ENCODE results near the gene FOXI1. TPM values are rescaled to one million over a fixed set of nuclear protein-coding genes. Genes with fewer than 3 reads are reported as not detected.

Gene FOXI1
- polyA plus RNA-seq, 3 donors = not detected

DNA sequence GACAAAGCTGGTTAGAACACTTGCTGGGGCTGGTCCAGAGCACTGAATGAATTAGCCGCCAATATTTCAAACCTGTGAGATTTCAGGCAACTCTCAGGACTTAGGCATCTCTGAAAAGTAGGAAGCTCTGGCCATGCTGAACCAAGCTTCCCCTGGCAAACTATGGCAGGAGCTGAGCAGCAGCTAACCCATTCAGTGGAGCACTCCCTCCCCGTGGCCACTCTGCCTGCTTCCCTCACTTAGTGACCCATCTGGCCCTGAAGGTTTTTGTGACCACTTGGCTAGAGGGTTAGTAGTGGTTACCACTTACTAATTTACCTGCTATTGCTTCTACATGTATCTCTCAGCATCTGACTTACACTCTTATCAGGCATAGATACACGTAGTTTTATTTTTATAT is 25.5 kb downstream of the FOXI1 start:
- Histone ChIP-seq H3K4me1 (ENCODE audit: control insufficient read depth in 1 of 2, insufficient read depth in 2 of 2, low read length in 2 of 2) (no peaks in the 10 kb centered on the region), H2AFZ (ENCODE audit: insufficient read depth, low read depth, low read length, poor library complexity, severe bottlenecking) (no peak overlapping the region), H4K20me1 (ENCODE audit: insufficient read depth, low read length) (no peaks in the 10 kb centered on the region), H3K27ac (ENCODE audit: low read depth in 1 of 2, low read length in 2 of 2) (no peak overlapping the region), H3K36me3 (replicated peaks in 1 of 2; ENCODE audit: control insufficient read depth in 1 of 2, insufficient read depth in 2 of 2, low read length in 2 of 2) (no peaks in the 10 kb centered on the region), H3K4me2 (replicated peaks; ENCODE audit: extremely low read depth, low read length, poor library complexity, severe bottlenecking) (no peak overlapping the region), H3K9me3 (replicated peaks in 1 of 2; ENCODE audit: control insufficient read depth in 1 of 2, insufficient read depth in 1 of 2, low read length in 2 of 2) (peaks cover 0 to 6% of the 10 kb centered on the region in 2 donors), H3K27me3 (ENCODE audit: control insufficient read depth in 2 of 2, insufficient read depth in 2 of 2, low read length in 2 of 2) (no peaks in the 10 kb centered on the region), H3K9ac (ENCODE audit: insufficient read depth, low read length, poor library complexity, severe bottlenecking) (no peak overlapping the region), H3K4me3 (replicated peaks in 1 of 3; ENCODE audit: low read depth in 2 of 3, low read length in 3 of 3) (no peak overlapping the region), H3K79me2 (ENCODE audit: insufficient read depth, low read length) (no peaks in the 10 kb centered on the region)
- no peak for DNase-seq
- WGBS (ENCODE audit: insufficient coverage) = 100% methylated on average over 1 of the region's 3 CpGs
- Mint-ChIP-seq H3K9me3 (peaks cover 9 to 23% (median 15%) of the 10 kb centered on the region in 7 donors), H3K36me3 (no peaks in the 10 kb centered on the region), H3K4me1 (peaks cover 8% of the 10 kb centered on the region), H3K27ac (no peak overlapping the region), H3K4me3 (no peak overlapping the region), H3K27me3 (ENCODE audit: low read depth in 3 of 3) (peaks cover 4 to 8% (median 5%) of the 10 kb centered on the region in 3 donors)
- intact Hi-C loops (cut with micrococcal nuclease) = loop anchor here in 1 of 2 donors (10.0 kb wide), 1 partner anchor 784 kb away; no protein-coding TSS in a partner anchor
- TF ChIP-seq, protein P1, sequence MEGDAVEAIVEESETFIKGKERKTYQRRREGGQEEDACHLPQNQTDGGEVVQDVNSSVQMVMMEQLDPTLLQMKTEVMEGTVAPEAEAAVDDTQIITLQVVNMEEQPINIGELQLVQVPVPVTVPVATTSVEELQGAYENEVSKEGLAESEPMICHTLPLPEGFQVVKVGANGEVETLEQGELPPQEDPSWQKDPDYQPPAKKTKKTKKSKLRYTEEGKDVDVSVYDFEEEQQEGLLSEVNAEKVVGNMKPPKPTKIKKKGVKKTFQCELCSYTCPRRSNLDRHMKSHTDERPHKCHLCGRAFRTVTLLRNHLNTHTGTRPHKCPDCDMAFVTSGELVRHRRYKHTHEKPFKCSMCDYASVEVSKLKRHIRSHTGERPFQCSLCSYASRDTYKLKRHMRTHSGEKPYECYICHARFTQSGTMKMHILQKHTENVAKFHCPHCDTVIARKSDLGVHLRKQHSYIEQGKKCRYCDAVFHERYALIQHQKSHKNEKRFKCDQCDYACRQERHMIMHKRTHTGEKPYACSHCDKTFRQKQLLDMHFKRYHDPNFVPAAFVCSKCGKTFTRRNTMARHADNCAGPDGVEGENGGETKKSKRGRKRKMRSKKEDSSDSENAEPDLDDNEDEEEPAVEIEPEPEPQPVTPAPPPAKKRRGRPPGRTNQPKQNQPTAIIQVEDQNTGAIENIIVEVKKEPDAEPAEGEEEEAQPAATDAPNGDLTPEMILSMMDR (IDR thresholded peaks at IDR 0.05) = no peak

DNA sequence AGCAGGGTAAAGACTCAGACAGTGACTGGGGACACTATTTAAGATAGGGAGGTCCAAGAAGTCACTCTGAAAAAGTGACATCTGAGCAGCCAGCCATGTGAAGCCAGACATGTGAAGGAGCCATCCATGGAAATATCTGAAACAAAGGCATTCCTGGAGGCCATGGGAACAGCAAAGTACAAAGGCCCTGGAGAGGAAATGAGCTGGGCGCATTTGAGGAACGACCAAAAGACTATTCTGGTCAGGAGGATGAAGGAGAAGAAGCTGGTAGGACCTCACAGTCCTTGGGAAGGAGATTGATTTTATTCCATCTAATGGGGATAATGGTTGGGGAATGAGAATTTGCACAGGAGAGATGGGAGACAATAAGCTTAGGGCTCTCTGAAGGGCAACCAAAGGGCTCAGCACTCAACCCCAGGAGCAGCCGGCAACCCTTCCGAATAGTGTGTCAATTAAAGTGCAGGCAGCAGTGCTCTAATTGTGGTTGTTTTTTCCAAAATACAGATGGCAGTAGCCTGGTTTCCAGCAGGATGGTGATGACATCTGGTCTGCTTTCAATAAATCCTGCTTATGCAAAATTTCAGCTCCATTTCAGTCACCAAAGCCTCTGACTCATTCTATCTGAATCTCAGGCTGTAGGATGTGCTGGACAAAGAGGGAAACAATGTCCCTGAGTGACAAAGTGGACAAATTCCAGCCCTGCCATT is 26.7 kb downstream of the FOXI1 start:
- WGBS (ENCODE audit: insufficient coverage) = 65% methylated on average over 2 of the region's 4 CpGs
- Histone ChIP-seq H3K36me3 (replicated peaks in 1 of 2; ENCODE audit: control insufficient read depth in 1 of 2, insufficient read depth in 2 of 2, low read length in 2 of 2) (no peaks in the 10 kb centered on the region), H3K9ac (ENCODE audit: insufficient read depth, low read length, poor library complexity, severe bottlenecking) (no peak overlapping the region), H3K9me3 (replicated peaks in 1 of 2; ENCODE audit: control insufficient read depth in 1 of 2, insufficient read depth in 1 of 2, low read length in 2 of 2) (no peaks in the 10 kb centered on the region), H3K27ac (ENCODE audit: low read depth in 1 of 2, low read length in 2 of 2) (no peak overlapping the region), H3K4me3 (replicated peaks in 1 of 3; ENCODE audit: low read depth in 2 of 3, low read length in 3 of 3) (no peak overlapping the region), H4K20me1 (ENCODE audit: insufficient read depth, low read length) (no peaks in the 10 kb centered on the region), H3K79me2 (ENCODE audit: insufficient read depth, low read length) (no peaks in the 10 kb centered on the region), H3K4me2 (replicated peaks; ENCODE audit: extremely low read depth, low read length, poor library complexity, severe bottlenecking) (no peak overlapping the region), H2AFZ (ENCODE audit: insufficient read depth, low read depth, low read length, poor library complexity, severe bottlenecking) (no peak overlapping the region), H3K27me3 (ENCODE audit: control insufficient read depth in 2 of 2, insufficient read depth in 2 of 2, low read length in 2 of 2) (no peaks in the 10 kb centered on the region), H3K4me1 (ENCODE audit: control insufficient read depth in 1 of 2, insufficient read depth in 2 of 2, low read length in 2 of 2) (no peaks in the 10 kb centered on the region)
- H3K27ac Mint-ChIP-seq = no peak overlapping the region
- TF ChIP-seq, protein P1 (IDR thresholded peaks at IDR 0.05) = no peak
- peaks cover 9% of the 10 kb centered on the region for H3K4me1 Mint-ChIP-seq
- peaks cover 4 to 10% (median 5%) of the 10 kb centered on the region in 3 donors for H3K27me3 Mint-ChIP-seq (ENCODE audit: low read depth in 3 of 3)
- H3K36me3 Mint-ChIP-seq = no peaks in the 10 kb centered on the region
- no peak for DNase-seq
- intact Hi-C loops (cut with micrococcal nuclease) = loop anchor here in 1 of 2 donors (10.0 kb wide), 1 partner anchor 782 kb away; no protein-coding TSS in a partner anchor
- no peak overlapping the region for H3K4me3 Mint-ChIP-seq
- peaks cover 0 to 11% (median 4%) of the 10 kb centered on the region in 7 donors for H3K9me3 Mint-ChIP-seq
